Right ventricle myocardium inferior (tissue), 1 donor: ENCODE data around the gene FKBP3. TPM values are rescaled to one million over a fixed set of nuclear protein-coding genes. Genes with fewer than 3 reads are reported as not detected.
A peak's percentile ranks its signal among the peaks of the same experiment; 100 is the strongest.

ENCODE experiments used
- ATAC-seq: fragments of 200-7000 bp; cut with Tn5 transposase; one replicate; pipeline ENCODE4 v1.9.1; 2020; ENCODE audit warnings: mild to moderate bottlenecking, moderate library complexity
- DNase-seq: peaks from one replicate; pipeline ENCODE4 v3.0.0; 2021; ENCODE audit errors: missing footprints
- intact Hi-C: fragments of 100-400 bp; cut with DNase I; formaldehyde crosslinking; loops from one replicate; pipeline ENCODE4 v1.11.0; 2022
- total RNA-seq: library from RNA; stranded (reverse); fragmentation: NEBNext Ultra II Directional; extraction: Animal tissue kit (Norgen Biotek cat#: 25700); gene quantifications from one replicate; pipeline ENCODE4 v1.2.1, GENCODE V29; 2021
- donor health status: DM: no; HTN: yes; CAD: no; lungs with severe emphysema.

Gene FKBP3
- total RNA-seq, 1 donor from 2014 or later: 121 TPM

GRCh38 chr14:45073231-45073879 is 60.9 kb downstream of the FKBP3 start:
- ATAC-seq (no peak), DNase-seq (no peak)
- intact Hi-C loops: no loop called here

DNA sequence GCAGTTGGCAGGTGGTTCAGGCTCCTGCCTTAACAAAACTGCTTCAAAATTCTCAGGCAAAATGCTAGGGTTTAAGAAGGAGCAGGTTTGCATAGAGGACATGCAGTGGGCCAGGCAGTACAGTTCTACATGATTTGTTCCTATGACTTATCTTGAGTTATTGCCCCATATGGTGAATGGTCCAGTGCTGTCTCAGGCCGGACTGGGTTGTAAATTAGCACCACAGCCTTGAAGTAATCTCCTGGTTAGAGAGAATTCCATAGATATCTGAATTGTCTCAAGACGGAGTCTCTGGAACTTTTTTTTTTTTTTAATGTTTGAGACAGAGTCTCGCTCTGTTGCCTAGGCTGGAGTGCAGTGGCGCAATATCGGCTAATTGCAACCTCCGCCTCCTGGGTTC is 62.2 kb downstream of the FKBP3 start:
- intact Hi-C loops: no loop called here
- DNase-seq (no peak), ATAC-seq (no peak)

DNA sequence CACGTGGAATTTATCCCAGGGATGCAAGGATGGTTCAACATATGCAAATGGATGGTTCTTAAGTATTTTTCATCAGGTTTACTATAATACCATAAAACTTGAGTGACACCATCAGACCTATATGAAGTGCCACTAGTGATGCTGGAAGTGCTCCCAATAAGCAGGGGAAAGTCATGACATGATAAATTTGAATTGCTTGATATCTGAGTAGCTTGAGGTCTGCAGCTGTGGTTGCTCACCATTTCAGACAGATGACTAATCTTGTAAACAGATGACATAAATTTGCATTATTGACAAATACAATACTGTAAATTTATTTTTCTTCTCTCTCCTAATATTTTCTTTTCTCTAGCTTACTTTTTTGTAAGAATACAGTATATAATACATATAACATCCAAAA is 64.1 kb downstream of the FKBP3 start:
- intact Hi-C loops: no loop called here
- DNase-seq: no peak
- ATAC-seq: no peak

DNA sequence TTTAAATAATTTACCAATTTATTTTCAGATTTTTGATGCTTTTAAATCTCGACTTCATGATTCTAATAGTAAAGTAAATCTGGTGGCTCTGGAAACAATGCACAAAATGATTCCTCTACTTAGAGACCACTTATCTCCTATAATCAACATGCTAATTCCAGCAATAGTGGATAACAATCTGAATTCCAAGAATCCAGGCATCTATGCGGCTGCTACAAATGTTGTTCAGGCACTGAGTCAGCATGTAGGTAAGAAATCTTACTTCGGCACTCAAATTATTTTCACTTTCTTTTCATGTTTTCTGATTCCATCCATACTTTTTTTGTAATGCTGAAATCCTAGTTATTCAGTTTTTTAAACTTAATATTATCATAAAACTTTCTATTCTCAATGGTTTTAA is 65.9 kb downstream of the FKBP3 start:
- DNase-seq: no peak
- intact Hi-C loops: no loop called here
- ATAC-seq: no peak

- ATAC-seq: no peak
- intact Hi-C loops: no loop called here
- no peak for DNase-seq
These were observed 67.6 kb downstream of the FKBP3 start for GRCh38 chr14:45066667-45067066.

- intact Hi-C loops: no loop called here
- ATAC-seq (peak; percentile 50), DNase-seq (no peak)
These were observed 68.3 kb downstream of the FKBP3 start for GRCh38 chr14:45065956-45066355.

Other genes with a start within 250 kb of the FKBP3 start
- gene KLHL28, start 172.5 kb downstream of the FKBP3 start, total RNA-seq: 13.0 TPM
- 20.5 TPM for gene TOGARAM1, start 172.3 kb downstream of the FKBP3 start, total RNA-seq
- 10.5 TPM for gene PRPF39, start 50.4 kb downstream of the FKBP3 start, total RNA-seq
- gene FANCM, start 1.4 kb upstream of the FKBP3 start, total RNA-seq: 3.5 TPM
- gene MIS18BP1, start 118.7 kb upstream of the FKBP3 start, total RNA-seq: 7.6 TPM